ENCODE results near the gene DYNC2I2. TPM values are rescaled to one million over a fixed set of nuclear protein-coding genes. Genes with fewer than 3 reads are reported as not detected.

The DYNC2I2 gene
- total RNA-seq, 1 donor: 52.1 TPM

GRCh38 chr9:128595471-128595870 lies 61.2 kb downstream of the DYNC2I2 start:
- no peaks in the 10 kb centered on the region for H3K27me3 ChIP-seq (ENCODE audit: insufficient read depth, low read length)
- H3K79me2 ChIP-seq (ENCODE audit: insufficient read depth, low read length): peaks cover 2% of the 10 kb centered on the region
- H2AFZ ChIP-seq (ENCODE audit: low read length): no peak overlapping the region
- H3K4me3 ChIP-seq (ENCODE audit: insufficient read depth, low read length): no peak overlapping the region
- H3K9me3 ChIP-seq (ENCODE audit: low read depth, low read length): no peaks in the 10 kb centered on the region
- H3K4me1 ChIP-seq (ENCODE audit: insufficient read depth, low read length): no peaks in the 10 kb centered on the region
- DNase-seq (ENCODE audit: insufficient read length, low spot score, missing footprints): no peak
- H3K27ac ChIP-seq (ENCODE audit: low read depth, low read length): no peak overlapping the region
- no peak for TF ChIP-seq CTCF (IDR thresholded peaks at IDR 0.05; ENCODE audit: extremely low read depth, low read depth, low read length)
- H4K20me1 ChIP-seq (ENCODE audit: insufficient read depth, low read length): no peaks in the 10 kb centered on the region
- H3K4me2 ChIP-seq (ENCODE audit: insufficient read depth, low read length): no peak overlapping the region
- peaks cover 97% of the 10 kb centered on the region for H3K36me3 ChIP-seq (ENCODE audit: insufficient read depth, low read length)

DNA sequence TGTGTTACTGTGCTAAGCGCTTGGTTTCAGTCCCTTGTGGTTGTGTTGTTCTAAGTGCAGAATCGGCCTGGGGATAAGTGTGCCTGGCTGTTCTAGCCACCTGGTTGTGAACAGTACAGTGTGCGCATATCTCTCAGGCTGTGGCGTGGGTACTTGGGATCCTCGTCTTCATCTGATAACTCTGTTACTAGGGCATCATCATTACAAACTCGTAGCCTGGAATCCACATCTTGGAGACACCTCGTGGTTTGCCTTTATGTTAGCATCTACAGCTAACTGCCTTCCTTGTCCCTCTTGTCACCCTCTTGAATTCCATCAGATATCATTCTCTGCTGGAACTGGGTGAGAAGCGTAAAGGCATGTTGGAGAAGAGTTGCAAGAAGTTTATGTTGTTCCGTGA lies 62.8 kb downstream of the DYNC2I2 start:
- peaks cover 4% of the 10 kb centered on the region for H3K79me2 ChIP-seq (ENCODE audit: insufficient read depth, low read length)
- DNase-seq (ENCODE audit: insufficient read length, low spot score, missing footprints): no peak
- no peak for TF ChIP-seq CTCF (IDR thresholded peaks at IDR 0.05; ENCODE audit: extremely low read depth, low read depth, low read length)
- H3K4me3 ChIP-seq (ENCODE audit: insufficient read depth, low read length): no peak overlapping the region
- H3K27ac ChIP-seq (ENCODE audit: low read depth, low read length): no peak overlapping the region
- peaks cover 91% of the 10 kb centered on the region for H3K36me3 ChIP-seq (ENCODE audit: insufficient read depth, low read length)
- H4K20me1 ChIP-seq (ENCODE audit: insufficient read depth, low read length): no peaks in the 10 kb centered on the region
- H2AFZ ChIP-seq (ENCODE audit: low read length): no peak overlapping the region
- H3K27me3 ChIP-seq (ENCODE audit: insufficient read depth, low read length): no peaks in the 10 kb centered on the region
- no peaks in the 10 kb centered on the region for H3K9me3 ChIP-seq (ENCODE audit: low read depth, low read length)
- H3K4me2 ChIP-seq (ENCODE audit: insufficient read depth, low read length): no peak overlapping the region
- H3K4me1 ChIP-seq (ENCODE audit: insufficient read depth, low read length): no peaks in the 10 kb centered on the region

DNA sequence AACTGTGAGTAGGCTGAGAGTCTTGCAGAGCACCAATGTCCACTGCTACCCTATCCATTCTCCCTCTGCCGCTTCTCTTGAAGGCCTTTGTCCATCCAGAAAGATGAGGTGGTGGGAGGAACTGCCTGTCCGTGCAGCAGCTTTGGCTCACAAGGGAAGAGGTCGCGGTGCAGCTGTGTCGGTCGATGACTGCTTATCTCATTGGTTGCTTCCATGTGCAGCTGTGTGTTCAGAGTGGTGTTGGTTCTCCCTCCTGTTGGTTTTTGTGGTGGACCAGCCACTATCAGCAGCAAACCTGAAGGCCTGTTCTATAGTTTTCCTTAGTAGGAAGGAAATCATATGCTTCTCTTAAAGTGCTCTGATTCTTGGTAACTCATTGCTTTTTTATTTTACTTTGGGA lies 63.6 kb downstream of the DYNC2I2 start:
- Histone ChIP-seq H4K20me1 (ENCODE audit: insufficient read depth, low read length) (no peaks in the 10 kb centered on the region), H3K27ac (ENCODE audit: low read depth, low read length) (no peak overlapping the region), H2AFZ (ENCODE audit: low read length) (no peak overlapping the region), H3K4me1 (ENCODE audit: insufficient read depth, low read length) (no peaks in the 10 kb centered on the region), H3K9me3 (ENCODE audit: low read depth, low read length) (no peaks in the 10 kb centered on the region), H3K36me3 (ENCODE audit: insufficient read depth, low read length) (peaks cover 91% of the 10 kb centered on the region), H3K79me2 (ENCODE audit: insufficient read depth, low read length) (peaks cover 2% of the 10 kb centered on the region), H3K27me3 (ENCODE audit: insufficient read depth, low read length) (no peaks in the 10 kb centered on the region), H3K4me3 (ENCODE audit: insufficient read depth, low read length) (no peak overlapping the region), H3K4me2 (ENCODE audit: insufficient read depth, low read length) (no peak overlapping the region)
- no peak for DNase-seq (ENCODE audit: insufficient read length, low spot score, missing footprints)
- no peak for TF ChIP-seq CTCF (IDR thresholded peaks at IDR 0.05; ENCODE audit: extremely low read depth, low read depth, low read length)

DNA sequence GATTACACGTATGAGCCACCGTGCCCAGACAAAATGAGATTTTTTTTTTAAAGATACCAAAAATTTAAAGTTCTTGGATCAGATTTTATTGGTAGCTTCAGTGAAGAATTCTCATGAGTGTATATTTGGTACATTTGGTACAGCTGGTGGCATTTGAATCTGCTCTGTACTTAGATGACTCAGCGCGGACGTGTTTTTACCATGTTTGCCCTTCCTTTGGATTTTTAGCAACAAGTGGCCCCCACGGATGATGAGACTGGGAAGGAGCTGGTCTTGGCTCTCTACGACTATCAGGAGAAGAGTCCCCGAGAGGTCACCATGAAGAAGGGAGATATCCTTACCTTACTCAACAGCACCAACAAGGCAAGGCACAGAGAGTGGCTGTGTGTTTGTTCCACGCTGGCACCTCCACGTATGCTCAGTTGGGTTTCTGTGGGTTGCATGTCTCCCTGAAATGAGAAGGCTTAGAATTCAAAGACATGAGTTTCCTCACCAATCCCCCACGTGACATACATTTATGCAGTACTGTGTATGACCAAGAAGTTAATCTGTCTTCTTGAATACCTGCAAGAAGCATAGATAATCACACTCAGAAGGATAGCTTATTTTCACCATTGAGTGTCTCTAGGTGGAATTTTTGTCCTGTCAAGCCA lies 67.9 kb downstream of the DYNC2I2 start:
- peaks cover 93% of the 10 kb centered on the region for H3K36me3 ChIP-seq (ENCODE audit: insufficient read depth, low read length)
- H3K79me2 ChIP-seq (ENCODE audit: insufficient read depth, low read length): peaks cover 2% of the 10 kb centered on the region
- no peaks in the 10 kb centered on the region for H3K9me3 ChIP-seq (ENCODE audit: low read depth, low read length)
- no peak for TF ChIP-seq CTCF (IDR thresholded peaks at IDR 0.05; ENCODE audit: extremely low read depth, low read depth, low read length)
- H4K20me1 ChIP-seq (ENCODE audit: insufficient read depth, low read length): peaks cover 6% of the 10 kb centered on the region
- H3K4me3 ChIP-seq (ENCODE audit: insufficient read depth, low read length): no peak overlapping the region
- H3K27me3 ChIP-seq (ENCODE audit: insufficient read depth, low read length): no peaks in the 10 kb centered on the region
- no peak overlapping the region for H3K27ac ChIP-seq (ENCODE audit: low read depth, low read length)
- H3K4me1 ChIP-seq (ENCODE audit: insufficient read depth, low read length): no peaks in the 10 kb centered on the region
- H2AFZ ChIP-seq (ENCODE audit: low read length): no peak overlapping the region
- H3K4me2 ChIP-seq (ENCODE audit: insufficient read depth, low read length): no peak overlapping the region
- DNase-seq (ENCODE audit: insufficient read length, low spot score, missing footprints): no peak

Measured in osteoblast (primary cell).